Smooth muscle cell of trachea (primary cell): ENCODE measurements around the gene SLC44A2. TPM values are rescaled to one million over a fixed set of nuclear protein-coding genes. Genes with fewer than 3 reads are reported as not detected.

Experiments used
- total RNA-seq: library from RNA; depleted of rRNA; stranded (reverse); fragments of >200 nt; gene quantifications from 2 replicates; pipeline ENCODE4 v1.2.1, GENCODE V29; 2014

The SLC44A2 gene
- 43.2 and 45.3 TPM in 2 replicates for total RNA-seq

DNA sequence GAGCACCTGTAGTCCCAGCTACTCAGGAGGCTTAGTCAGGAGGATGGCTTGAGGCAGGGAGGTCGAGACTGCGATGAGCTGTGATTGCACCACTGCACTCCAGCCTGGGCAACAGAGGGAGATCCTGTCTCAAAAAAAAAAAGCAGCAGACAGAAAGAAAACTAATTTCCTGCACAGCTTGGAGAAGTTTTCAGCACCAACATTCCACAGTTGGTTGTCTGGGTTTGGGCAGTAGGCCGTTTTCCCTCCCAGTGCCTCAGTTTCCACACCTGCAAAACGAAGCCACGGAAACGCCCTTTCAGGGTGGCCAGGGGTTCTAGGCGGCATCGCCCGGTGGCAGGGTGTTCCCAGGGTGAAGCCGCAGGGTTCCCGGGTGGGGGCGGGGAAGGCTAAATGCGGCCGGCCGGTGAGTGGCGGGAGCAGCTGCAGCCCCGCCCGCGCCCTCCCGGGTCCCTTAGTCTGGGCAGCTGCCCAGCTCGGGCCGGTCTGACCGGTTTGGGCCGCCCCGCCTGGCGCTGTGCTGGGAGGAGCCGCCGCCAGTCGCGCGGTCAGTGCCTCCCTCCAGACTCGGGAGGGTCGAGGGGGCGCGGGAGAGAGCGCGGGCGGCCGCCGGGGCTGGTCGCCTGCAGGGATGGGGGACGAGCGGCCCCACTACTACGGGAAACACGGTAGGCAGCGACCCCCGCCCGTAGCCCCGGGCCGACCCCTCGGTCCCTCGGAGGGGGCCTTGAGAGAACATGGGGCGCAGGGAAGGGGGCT lies at the start of gene SLC44A2:
SLC44A2 (plus strand) TSS at position 551 of the 759 bp plus-strand sequence; CDS start at position 632, 81 bp downstream.

DNA sequence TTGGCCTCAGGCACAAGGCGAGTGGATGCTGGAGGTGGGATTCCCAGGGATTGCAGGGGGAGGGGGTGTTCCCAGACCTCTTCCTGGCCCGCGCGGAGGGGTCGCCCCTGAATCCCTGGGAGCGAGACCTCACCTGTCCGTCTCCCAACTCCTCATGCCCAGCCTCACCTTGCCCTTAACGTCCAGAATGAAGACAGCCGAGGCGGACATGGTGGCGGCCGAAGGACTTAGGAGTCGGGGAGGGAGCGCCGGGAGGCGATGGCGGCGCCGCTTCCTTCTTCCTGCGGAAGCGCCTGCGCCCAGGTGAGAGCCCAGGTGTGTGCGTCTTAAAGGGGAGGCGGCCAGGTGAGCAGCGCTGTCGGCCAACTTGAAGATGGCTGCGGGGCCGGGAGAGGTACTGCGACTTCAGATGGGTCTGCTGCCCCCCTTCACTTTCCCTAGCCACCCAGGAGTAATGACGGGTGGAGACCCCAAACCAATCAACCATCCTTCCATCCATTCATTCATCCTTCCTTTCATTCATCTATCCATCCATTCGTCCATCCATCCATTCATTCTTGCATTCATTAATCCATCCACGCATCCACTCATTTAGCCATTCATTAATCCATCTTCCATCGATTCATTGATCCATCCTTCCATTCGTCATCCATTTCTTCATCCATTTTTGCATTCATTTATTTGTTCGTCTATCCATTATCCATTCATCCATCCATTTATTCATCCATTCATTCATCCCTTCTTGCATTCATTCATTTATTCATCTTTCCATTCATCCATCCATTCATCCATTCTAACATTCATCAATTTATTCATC lies 38.1 kb upstream of the SLC44A2 start, which contains the start of gene AP1M2:
AP1M2 (minus strand) TSS at position 291 of the 817 bp plus-strand sequence; CDS start at position 210, 81 bp downstream.

DNA sequence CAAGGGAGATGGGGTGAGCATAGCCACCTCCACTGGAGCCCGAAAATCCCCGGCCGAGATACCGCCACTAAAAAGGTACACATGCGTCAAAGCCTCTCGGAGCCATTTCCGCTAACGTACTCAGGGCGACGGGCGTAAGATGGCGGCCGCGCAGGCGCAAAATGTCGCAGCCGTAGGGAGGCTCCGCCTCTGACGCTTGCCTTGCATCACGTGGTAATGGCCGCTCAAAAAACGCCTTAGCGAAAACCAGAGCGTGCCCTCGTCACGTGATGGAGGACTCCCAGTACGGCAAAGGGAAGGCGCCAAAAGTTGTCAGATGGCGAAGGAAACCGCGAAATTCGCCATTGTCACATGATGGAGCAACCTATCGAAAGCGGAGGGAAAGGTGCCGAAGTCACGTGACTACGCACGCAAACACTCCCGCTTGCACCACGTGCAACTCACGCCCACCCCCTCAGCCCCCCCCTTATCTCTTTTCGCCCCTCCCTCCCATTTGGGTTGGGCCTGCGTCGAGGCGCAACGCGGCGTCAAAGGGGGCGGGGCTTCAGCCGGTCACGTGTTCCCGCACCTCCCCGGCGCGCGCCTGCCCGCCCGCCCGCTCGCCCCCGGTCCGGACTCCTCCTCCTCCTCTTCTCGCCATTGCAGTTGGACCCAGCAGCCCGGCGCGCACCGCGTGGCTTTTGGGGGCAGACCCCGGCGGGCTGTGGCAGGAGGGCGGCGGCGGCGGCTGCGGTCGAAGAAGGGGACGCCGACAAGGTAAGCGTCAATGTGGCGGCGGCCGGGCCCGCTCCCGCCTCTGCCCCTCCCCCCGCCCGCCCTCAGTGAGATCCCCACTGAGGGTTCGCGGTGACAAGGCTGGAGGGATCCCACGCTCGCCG lies 28.6 kb downstream of the SLC44A2 start, which contains the start of gene ILF3:
ILF3 (plus strand) TSS at position 615 of the 878 bp plus-strand sequence. CDS start 16,260 bp downstream, outside the sequence.

Other genes with a start within 250 kb of the SLC44A2 start
- gene TYK2, start 245.0 kb upstream of the SLC44A2 start, total RNA-seq = 65.9 and 101 TPM in 2 replicates
- 166 and 189 TPM in 2 replicates for gene CDC37, start 222.0 kb upstream of the SLC44A2 start, total RNA-seq
- gene PDE4A, start 205.0 kb upstream of the SLC44A2 start, total RNA-seq = 6.3 and 8.7 TPM in 2 replicates
- gene KEAP1, start 122.2 kb upstream of the SLC44A2 start, total RNA-seq = 91.0 and 150 TPM in 2 replicates
- gene S1PR5, start 108.1 kb upstream of the SLC44A2 start, total RNA-seq = 0.15 and 0.17 TPM in 2 replicates
- 10.5 and 12.9 TPM in 2 replicates for gene ATG4D, start 81.6 kb upstream of the SLC44A2 start, total RNA-seq
- 5.7 and 6.9 TPM in 2 replicates for gene KRI1, start 59.5 kb upstream of the SLC44A2 start, total RNA-seq
- 3.5 and 9.9 TPM in 2 replicates for gene CDKN2D, start 56.6 kb upstream of the SLC44A2 start, total RNA-seq
- gene AP1M2, start 38.2 kb upstream of the SLC44A2 start, total RNA-seq = not detected in 2 replicates
- gene ILF3, start 28.8 kb downstream of the SLC44A2 start, total RNA-seq = 81.2 and 129 TPM in 2 replicates
- 27.8 and 28.1 TPM in 2 replicates for gene QTRT1, start 75.9 kb downstream of the SLC44A2 start, total RNA-seq
- 91.0 and 94.2 TPM in 2 replicates for gene DNM2, start 92.5 kb downstream of the SLC44A2 start, total RNA-seq
- gene TMED1, start 210.7 kb downstream of the SLC44A2 start, total RNA-seq = 46.5 and 69.2 TPM in 2 replicates
- 0.58 and 1.7 TPM in 2 replicates for gene C19orf38, start 222.9 kb downstream of the SLC44A2 start, total RNA-seq
- gene CARM1, start 246.0 kb downstream of the SLC44A2 start, total RNA-seq = 38.7 and 49.8 TPM in 2 replicates